Measurements from ENCODE around the gene CHML.
A peak's percentile ranks its signal among the peaks of the same experiment; 100 is the strongest.

CHML gene

DNA sequence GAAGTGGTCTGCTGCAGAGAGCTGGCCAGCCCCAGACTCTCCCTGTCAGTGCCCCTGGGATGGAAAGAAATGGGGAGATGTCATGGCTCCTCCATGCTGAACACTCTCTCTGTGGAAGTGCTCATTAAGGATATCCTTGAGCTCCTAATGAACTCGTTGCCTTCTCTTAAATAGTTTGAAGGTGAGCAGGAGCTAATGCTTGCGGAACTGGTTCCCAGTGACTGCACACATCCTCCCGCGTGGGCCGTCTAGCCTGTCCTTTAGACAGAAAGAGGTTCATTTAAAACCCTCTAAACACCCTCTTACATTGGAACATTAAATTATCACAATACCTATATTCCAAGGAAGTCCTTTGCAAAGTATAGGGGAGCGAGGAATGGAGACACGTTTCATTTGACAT, 6.0 kb upstream of the CHML start:
- DNase-seq (ENCODE audit: low spot score): no peak

DNA sequence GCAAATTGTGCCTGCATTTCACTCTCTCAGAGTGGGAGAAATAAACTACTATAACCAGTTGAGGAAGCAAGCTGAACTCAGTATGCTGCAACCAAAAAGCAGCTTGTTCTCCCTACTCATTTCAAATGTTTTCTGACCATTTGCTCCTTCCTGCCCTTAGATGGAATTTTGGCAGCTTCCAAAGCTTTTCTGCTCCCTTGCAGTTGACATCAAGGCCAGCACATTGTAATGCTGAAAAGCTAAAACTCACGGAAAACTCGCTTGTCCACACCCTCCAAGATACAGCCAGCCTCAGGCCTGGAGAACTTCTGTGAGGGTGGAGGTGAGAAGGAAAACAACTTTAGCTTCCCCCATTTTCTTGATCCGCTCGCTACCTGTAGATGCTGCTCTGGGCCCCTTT, 5.0 kb upstream of the CHML start:
- no peak for DNase-seq (ENCODE audit: low spot score)

GRCh38 chr1:241644259-241644658, 4.1 kb upstream of the CHML start:
- DNase-seq (ENCODE audit: low spot score): no peak

GRCh38 chr1:241642593-241642944, 2.4 kb upstream of the CHML start:
- DNase-seq (ENCODE audit: low spot score): no peak

GRCh38 chr1:241641773-241642592, 1.8 kb upstream of the CHML start:
- DNase-seq (ENCODE audit: low spot score): no peak

- DNase-seq (ENCODE audit: low spot score): peak; percentile 16
Measured at GRCh38 chr1:241640867-241641622, 876 bp upstream of the CHML start.

DNA sequence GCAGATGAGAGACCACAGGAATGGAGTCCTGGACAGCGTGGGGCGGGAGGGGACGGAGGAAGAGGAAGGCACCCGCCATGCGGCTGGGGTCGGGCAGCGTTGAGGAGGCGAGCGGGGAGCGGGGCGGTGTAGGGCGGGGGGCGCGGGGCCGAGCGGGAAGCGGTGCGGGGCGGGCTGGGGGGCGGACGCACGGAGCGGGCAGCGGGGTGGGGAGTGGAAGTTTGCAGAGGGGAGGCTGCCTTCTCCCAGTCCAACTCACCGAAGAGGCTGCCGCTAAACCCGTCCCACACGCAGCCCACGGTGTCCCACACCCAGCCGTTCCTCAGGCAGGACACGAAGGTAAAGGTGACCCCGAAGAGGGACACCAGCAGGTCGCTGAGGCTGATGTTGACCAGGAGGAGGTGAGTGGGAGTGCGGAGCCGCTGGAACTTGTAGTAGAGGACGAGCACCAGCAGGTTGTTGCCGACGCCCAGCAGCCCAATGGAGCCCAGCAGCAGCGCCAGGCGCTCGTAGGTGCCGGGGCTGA, 483 bp downstream of the CHML start:
- peak; percentile 24 for DNase-seq (ENCODE audit: low spot score)

GRCh38 chr1:241638909-241639622, 1.1 kb downstream of the CHML start:
- peak; percentile 16 for DNase-seq (ENCODE audit: low spot score)

GRCh38 chr1:241638099-241638682, 2.0 kb downstream of the CHML start:
- no peak for DNase-seq (ENCODE audit: low spot score)

DNA sequence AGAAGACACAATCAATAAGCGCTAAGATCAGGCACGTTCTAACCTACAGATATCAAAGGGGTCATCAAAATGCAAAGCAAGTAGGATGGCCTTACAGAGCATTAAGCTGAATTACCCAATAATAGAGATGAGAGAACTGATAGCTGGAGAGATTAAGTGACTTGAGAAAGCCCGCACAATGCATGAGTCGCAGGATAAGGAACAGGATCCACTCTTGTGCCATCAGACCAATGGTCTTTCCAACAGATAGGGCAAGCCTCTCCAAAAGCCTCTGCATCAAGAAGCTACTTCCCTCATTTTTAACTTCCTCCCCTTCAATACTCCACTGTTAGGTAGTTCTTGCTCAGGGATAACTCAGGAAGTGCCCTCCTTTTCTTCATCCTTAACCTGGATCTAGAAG, 2.6 kb downstream of the CHML start:
- DNase-seq (ENCODE audit: low spot score): no peak

GRCh38 chr1:241637046-241637590, 3.1 kb downstream of the CHML start:
- DNase-seq (ENCODE audit: low spot score): no peak

- no peak for DNase-seq (ENCODE audit: low spot score)
Measured at GRCh38 chr1:241636291-241636690, 3.9 kb downstream of the CHML start.

DNA sequence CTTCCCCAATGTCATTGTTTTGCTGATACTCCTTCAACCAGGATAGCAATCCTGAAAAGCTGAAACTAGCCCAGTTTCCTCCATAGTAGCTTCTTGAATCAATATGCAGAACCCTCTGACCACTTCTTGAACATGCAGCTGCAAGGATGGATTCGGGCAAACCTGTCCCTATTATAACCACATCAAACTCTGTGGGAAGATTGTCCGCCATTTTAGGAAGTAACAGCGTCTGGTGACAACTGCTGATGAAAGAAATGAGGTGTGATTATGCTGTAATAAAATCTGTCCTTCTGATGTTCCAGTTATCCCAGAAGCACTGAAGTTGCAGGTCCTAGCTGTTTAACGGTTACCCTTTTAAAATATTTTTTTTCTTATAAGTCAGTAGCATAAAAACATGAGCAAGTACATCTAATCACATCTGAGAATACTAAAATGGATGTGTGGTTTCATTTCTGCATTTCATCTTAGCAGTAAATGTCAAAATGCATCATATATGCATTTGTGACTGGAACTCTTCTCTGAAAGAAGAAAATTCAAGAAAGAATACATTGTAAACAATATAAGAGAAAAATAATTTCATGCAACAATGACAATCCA, 4.5 kb downstream of the CHML start:
- DNase-seq (ENCODE audit: low spot score): no peak

DNA sequence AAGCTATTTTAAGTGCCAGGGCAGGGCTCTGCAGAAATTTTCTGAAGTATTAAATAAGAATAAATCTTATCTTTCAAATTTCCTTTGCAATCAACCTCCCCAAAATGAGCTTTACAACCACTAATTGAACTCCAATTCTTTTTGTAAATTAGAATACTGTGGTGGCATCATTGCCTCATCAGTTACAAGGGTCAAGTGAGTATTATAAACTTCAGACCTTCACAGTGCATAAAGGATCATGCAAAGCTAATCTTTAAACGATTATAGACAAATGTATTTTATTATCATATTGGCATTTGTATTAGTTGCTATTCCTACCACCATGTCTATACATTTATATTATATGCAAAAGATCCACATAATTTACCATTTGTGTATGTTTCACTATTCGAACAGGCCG, 7.2 kb downstream of the CHML start:
- DNase-seq (ENCODE audit: low spot score): no peak

- no peak for DNase-seq (ENCODE audit: low spot score)
Measured at GRCh38 chr1:241631674-241632073, 8.5 kb downstream of the CHML start.

DNA sequence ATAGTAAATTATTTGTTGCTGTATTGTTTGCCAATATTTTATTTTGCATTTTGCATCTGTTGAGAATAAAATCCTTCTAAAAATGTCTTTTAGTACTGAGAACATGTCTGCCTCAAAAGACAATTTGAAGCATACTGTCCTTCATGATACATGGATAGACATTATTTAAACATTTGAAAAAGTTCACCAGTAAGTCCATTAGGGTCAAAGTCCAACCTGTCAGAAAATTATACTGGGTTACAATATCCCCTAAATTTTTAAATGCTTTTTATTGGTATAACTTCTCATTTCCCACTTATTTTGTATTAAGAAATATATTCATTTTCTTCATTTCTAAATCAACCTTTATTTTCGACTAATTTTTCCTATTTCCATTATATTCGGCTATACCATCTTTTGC, 9.3 kb downstream of the CHML start:
- no peak for DNase-seq (ENCODE audit: low spot score)

GRCh38 chr1:241630476-241630875, 9.7 kb downstream of the CHML start:
- DNase-seq (ENCODE audit: low spot score): no peak

GRCh38 chr1:241630005-241630404, 10.2 kb downstream of the CHML start:
- no peak for DNase-seq (ENCODE audit: low spot score)

GRCh38 chr1:241627453-241628259, 12.5 kb downstream of the CHML start:
- peak; percentile 24 for DNase-seq (ENCODE audit: low spot score)

DNA sequence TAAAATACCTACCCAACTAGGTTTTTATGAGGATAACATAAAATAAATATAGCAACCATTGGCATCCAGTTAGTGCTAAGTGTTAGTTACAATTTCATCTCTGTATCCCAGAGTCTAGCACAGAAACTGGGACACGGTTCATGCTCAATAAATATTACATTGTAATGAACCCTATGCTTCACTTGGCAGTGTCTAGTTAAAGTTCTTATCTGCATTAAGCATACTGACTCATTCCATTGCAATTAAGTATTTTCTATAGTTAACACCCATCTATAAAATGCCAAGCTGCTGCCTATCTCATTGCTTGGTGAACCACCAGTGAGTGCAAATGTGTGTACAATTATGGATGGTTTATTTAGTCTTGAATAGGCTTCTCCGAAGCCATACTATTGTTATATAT, 15.2 kb downstream of the CHML start:
- DNase-seq (ENCODE audit: low spot score): no peak

DNA sequence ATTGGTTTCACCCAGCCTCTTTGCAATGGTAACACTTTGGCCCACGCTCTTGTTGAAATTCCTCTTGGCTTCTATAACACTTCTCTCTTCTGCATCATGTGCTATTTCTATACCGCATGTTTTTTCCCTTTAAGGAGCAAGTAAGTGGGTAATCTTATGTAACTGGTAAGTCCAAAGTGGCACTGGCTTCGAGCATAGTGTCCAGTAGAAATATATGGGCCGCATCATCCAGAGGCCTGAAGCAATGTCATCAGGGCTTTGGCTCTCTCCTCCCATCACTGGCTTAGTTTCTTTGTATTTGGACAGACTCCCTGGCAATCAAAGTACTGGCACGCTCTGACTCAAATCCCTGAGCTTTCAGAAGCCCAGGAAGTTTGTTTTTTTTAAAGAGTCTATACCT, 17.5 kb downstream of the CHML start:
- no peak for DNase-seq (ENCODE audit: low spot score)
